ENCODE measurements around the gene ACER1.

ACER1 gene

DNA sequence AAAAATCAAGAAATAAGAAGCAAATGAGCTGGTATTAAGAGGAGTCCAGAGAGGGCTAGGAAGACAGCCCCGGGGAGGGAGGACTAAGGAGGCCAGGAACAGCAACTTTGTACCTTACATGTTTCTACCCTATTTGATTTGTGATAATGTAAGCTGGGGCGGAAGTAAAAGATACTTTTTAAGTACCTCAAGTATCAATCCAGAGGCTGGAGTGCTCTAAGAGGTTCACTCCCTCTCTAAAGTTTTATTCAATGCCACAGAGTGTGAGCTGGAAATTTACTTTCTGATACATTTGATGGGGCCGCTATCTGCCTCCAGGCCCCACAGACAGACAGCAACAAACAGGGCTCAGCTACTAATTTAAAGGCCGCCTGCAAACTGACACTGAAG, 65.0 kb downstream of the ACER1 start:
- DNase-seq (ENCODE audit: low spot score): no peak

DNA sequence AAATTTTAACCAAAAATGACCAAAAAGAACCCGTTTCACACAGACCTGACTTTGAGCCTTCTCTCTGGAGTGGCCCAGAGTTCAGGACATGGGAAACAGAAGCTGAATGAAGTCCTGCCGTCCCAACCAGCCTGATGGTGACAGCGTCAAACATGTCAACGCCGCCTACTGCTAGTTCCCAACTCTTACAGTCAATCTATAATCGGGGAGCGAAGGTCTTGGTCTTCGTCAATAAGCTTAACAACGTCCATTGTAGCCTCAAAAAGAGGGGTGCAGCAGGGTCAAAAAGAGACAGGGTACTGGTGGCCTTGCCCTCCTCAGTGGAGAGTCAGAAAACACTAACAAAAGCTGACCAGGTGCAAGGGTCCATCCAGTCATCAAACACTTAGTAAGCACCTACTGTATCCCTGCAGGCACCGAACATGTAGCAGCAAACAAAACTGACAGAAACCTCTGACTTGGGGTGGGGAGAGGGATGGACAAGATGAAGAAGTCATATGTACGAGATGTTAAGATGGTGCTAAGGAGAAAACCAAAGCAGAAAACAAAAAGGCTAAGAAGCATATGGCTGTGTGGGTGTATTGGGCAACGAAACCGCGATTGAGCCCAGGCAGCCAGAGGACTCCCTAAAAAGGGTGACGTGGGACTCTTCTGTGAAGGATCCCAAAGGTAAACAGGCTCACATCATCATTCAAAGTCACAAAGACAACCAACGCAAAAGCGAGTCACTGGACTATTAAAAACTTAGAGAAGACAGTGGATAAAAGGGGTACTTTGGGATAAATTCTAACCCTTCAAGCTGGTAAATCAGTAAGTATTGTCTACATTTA, 65.6 kb downstream of the ACER1 start:
- DNase-seq (ENCODE audit: low spot score): no peak

DNA sequence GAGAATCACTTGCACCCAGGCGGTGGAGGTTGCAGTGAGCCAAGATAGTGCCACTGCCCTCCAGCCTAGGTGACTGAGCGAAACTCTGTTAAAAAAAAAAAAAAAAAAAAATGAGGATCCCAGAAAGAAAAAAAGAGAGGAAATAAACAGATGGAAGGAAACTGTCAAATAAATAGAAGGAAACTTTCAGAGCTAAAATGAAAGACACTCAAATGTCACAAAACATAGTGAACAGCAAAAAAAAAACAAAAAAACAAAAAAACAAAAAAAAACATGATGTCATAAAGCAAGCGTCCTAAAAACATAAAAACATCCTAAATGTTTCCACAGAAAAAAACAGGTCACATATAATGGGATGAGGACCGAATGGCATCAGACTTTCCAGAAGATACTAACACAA, 68.6 kb downstream of the ACER1 start:
- no peak for DNase-seq (ENCODE audit: low spot score)

DNA sequence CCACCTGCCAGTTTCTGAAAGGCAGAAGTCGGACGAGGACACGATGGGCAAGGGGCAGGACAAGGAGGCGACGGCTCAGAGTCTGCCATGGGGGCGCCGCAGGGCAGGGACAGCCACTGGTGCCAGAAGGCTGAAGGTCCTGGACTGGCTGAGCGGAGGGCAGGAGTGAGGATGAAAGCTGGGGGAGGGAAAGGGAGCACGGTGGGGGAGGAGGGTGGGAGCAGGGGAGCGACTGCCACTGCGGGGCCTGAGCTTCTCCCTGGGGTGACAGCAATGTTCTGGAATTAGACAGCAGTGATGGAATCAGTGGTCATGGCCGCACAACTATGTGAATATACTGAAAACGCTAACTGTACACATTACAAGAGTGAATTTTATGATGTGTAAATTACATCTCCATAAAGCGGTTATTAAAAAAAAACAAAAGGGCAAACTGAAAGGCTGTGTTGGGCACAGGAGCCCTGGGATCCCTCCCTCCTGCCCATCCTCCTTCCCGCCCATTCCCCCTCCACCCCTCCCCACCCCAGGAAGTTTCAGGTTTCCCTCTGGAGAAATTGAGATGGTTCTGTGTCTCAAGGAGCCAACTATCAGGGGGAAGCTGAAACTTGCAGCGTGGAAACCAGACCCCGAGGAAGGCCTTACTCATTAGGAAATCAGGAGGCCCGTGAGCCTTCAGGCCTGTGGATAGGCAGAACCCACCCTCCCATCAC, 69.5 kb downstream of the ACER1 start:
- DNase-seq (ENCODE audit: low spot score): no peak

DNA sequence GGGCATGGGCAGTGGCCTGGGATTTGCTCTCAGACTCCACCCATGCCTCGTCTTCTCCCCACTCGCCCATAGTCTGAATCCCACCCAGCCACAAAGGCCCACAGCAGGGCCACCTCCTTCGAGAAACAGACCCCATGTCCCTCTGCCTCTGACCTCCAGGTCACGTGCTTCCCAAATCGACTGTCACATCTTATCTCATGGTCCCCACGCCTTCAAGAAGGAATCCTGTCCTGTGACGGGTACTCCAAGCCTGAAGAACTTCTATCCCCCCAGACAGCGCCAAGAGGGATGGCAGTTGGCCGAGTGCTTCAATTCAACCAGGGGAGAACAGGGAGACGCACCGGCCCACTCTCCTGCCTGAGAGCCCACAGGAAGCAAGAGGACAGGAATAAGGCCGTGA, 70.1 kb downstream of the ACER1 start:
- no peak for DNase-seq (ENCODE audit: low spot score)

DNA sequence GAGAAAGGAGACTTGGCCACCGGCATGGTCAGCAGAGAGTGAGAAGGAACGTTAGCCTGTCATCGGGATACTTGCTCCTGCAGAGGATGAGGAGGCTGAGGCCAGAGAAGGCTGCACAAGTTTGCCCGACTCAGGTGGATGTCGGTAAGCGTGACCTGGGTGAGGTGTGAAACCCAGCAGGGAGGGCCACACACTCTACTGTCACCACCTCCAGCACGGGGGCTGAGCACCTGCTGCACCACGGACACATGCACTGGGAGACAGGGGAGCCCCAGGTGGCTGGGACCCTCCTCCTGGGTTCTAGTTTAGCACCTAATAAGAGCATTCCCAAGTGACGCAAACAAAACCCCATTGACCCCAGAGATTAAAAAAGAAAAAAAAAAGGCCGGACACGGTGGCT, 70.9 kb downstream of the ACER1 start:
- DNase-seq (ENCODE audit: low spot score): no peak

DNA sequence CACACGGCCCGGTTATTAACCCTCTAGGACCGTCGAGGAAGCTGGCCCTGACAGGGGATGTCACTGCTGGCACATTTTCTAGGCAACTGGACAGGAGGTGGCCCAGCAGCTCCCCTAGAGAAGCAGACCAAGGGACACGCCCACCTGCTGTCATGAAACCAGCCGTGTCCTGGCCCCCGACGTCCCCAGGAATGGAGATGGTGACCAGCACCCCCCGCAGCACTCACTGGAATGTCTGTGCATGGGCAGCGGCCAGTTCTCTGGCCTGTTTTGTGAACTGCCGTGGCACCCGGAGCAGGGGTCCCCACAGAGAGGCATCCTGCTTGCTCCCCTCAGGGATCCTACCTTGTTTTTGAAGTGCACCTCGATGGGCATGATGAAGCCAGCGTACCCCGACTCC, 71.5 kb downstream of the ACER1 start:
- DNase-seq (ENCODE audit: low spot score): no peak

DNA sequence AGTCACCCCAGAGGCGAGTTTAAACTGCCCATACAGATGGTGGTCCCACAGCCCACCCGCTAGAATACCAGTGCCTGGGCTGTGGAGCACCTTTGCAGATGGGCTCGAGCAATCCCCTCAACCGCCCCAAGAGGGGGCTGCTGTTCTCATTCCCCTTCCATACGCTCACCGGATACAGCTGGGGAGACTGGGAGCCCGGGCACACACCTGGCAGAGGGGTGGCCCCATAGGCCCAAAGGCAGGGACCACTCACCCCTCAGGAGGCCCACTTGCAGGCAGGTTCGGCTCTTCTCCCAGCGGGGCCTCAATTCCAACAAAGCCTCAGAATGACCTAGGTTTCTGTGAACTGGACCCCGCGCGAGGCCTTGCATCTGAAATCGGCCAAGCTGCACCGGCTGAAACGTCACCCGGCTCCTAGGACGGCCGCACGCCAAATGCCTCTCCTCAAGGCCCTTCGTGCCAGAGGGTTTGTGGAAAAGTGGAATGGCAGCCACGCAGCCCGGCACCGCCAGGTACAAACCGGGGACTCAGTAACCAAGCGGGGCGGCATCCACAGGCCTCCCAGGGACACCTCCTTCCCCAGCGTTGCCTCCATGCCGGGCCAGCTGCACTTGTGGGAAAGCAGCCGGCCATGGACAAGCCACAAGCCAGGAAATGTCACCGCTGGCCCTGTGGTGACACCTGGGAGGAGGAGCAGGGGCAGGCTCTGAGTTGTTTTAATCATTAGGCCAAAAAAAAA, 72.3 kb downstream of the ACER1 start:
- DNase-seq (ENCODE audit: low spot score): peak; percentile 15

DNA sequence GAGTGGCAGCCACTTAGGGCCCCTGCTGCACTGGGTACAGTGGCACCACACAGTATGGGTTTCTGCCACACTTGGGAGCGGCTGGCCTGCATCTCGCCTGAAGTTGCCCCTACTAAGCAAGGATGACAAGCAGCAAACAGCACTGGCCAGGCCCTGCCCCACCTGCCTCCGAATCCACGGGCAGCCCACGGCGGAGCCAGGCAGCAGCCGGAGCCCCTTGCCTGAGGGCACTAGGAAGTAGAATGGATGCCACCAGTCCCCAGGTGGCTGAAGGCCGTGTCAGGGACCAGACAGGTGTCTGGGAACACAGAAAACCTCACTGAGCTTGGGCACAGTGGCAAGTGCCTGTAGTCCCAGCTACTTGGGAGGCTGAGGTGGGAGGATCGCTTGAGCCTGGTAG, 73.0 kb downstream of the ACER1 start:
- DNase-seq (ENCODE audit: low spot score): no peak

DNA sequence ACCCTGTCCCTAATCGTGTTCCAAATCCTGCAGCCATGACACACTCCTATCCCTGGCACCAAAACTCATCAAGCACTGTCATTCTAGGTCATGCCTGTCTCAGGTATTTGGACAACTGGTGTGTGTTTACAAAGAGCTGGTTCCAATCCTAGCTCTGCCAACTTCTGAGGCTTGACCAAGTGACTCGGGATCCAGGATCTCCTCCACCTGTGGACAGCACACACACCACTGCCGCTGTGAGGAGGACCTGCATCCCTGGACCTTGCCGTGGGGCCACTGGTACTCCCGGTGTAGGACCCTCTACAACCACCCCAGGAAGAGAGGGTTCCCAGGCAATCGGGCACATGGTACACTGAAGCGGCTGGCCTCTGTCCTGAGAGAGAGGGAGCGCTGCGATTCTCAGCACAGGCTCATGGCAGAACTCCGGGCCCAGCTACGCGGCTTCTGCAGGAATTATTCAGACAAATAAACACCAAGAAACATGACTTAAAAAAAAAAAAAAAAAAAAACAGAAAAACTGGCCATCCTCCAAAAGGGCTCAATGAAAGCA, 74.0 kb downstream of the ACER1 start:
- no peak for DNase-seq (ENCODE audit: low spot score)

DNA sequence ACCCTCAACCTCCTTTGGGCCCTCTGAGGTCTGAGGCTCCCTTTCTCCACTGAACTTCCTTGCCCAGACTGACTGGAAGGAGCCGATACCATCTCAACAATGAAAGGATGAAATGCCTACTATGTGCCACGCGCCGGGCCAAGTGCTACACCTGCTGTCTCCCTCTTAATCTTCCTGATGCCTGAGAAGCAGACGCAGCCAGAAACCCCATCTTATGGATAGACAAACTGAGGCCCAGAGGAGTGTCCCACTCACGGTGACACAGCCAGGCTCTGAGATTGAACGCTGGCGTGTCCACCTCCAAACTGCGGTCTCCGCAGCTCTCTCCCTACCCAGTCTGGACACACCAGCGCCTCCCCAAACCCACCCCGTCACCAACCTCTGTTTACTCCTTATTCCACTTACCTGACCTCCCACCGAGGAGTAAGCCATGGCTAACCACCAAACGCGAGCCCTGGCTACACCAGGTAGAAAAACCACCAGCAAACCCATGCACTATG, 74.5 kb downstream of the ACER1 start:
- DNase-seq (ENCODE audit: low spot score): no peak
